ENCODE results near the gene RND2.

Gene RND2

DNA sequence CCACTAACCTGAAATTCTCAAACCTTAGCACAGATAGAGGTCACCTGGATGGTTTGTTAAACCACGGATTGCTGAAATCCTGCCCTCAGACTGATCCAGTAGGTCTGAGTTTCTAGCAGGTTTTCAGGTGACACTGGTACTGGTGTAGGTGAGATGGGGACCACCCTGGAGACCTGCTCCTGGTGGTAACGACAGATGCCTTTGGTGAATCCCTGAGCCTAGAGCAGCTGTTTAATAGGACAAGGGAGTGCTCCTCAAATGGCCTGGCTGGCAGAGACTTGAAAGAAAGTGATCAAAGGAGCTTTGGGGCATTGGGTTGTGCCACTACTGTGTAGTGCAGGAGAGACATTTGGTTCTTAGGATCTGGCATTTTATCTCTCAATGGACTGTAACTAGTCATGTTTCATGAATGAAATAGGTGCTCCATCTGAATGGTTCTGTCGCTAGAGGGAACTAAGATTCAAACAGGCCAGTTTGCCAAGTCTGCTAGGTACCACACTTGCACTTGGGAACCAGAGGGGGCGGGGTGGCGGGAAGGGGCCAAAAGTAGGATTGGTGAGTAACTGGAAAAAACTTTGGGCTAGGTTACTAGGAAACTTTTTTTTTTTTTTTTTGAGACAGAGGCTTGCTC is 21.4 kb upstream of the RND2 start:
- in situ Hi-C loops (cut with MboI; ENCODE audit: low sequenced_read_pairs), result no loop called here

GRCh38 chr17:43006639-43007551 is 18.1 kb upstream of the RND2 start, which contains the start of gene IFI35:
IFI35 (plus strand) TSS chr17:43006784; CDS start chr17:43006948, 164 bp downstream.
- in situ Hi-C loops (cut with MboI; ENCODE audit: low sequenced_read_pairs), result no loop called here

GRCh38 chr17:43010667-43011308 is 14.2 kb upstream of the RND2 start:
- in situ Hi-C loops (cut with MboI; ENCODE audit: low sequenced_read_pairs), result no loop called here

- in situ Hi-C loops (cut with MboI; ENCODE audit: low sequenced_read_pairs), result no loop called here
Measured at GRCh38 chr17:43011728-43012472, 13.1 kb upstream of the RND2 start.

- in situ Hi-C loops (cut with MboI; ENCODE audit: low sequenced_read_pairs), result no loop called here
Measured at GRCh38 chr17:43013296-43013695, 11.7 kb upstream of the RND2 start.

DNA sequence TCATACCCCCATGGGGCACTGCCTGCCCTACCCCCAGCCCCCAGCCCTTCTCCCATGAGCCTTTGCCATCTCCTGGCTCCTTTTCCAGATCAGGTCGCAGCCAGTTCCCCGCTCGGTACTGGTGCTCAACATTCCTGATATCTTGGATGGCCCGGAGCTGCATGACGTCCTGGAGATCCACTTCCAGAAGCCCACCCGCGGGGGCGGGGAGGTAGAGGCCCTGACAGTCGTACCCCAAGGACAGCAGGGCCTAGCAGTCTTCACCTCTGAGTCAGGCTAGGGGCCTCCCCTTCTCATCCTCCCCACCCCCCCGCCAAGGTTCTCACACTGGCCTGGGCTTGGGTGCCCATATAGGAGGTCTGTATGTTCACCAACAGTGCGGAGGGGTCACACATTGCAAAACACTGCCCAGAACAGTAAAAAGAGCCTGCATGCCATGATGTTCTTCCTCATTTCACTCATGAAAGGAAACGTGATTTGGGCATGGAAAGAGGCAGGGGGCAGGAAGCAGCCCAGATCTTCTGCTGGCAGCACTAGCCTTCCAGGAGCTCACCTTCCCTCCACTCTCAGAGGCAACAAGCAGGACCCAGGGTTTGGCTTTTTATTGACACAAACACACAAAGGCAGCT is 10.9 kb upstream of the RND2 start:
- in situ Hi-C loops (cut with MboI; ENCODE audit: low sequenced_read_pairs), result no loop called here

GRCh38 chr17:43014649-43015542 is 10.1 kb upstream of the RND2 start:
- in situ Hi-C loops (cut with MboI; ENCODE audit: low sequenced_read_pairs), result no loop called here

- in situ Hi-C loops (cut with MboI; ENCODE audit: low sequenced_read_pairs), result no loop called here
Measured at GRCh38 chr17:43015579-43015978, 9.5 kb upstream of the RND2 start.

DNA sequence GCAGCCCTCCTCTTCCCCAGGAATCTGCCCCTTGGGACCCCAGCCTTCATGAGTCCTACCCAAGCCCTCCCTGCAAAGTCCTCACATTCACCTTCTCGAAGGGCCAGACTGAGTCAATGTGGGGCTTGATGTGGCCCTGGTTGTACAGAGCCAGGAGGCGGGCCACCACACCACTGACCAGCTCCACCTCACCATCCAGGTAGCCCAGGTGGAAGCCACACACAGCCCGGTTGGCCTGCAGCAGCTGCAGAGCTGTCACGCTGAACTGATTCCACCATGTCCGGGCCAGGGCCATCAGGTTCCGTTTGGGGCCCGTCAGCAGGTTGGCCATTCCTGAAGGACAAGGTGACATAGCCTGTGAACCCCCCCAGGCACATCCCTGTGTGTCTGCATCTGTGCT is 8.8 kb upstream of the RND2 start:
- in situ Hi-C loops (cut with MboI; ENCODE audit: low sequenced_read_pairs), result no loop called here

DNA sequence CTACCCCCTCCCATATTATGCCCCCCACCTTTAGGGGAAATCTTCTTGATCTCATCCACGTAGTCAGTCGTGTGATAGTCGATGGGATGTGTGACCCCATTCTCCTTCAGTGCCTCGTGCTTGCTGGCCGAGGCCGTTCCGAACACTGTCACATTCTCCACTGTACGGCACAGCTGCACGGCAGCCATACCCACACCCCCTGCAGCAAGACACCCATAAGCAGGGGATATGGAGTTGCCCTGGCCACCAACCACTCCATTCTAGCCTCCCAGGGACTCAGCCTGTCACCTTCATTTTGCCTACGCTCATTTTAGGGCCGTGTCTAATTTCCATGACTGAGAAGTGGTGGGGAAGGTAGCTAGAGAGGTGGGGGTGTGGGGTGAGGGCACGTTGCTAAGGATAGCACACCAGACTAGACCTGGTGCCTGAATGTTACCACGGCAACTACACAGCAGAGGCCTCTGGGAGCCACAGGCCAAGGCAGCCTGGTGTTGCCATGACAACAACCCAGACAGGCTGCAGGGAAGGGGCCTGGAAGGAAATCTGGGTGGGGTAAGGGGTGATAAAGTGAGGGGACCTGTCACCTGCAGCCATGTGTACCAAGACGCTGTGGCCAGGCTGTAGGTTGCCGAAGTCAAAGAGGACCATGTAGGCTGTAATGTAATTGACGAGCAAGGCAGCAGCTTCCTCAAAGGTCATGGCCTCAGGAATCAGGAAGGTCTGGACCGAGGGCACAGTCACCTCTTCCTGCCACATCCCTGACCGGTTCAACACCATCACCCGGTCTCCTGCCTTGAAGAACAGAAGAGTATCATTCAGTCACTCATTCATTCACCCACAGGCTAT is 6.8 kb upstream of the RND2 start:
- in situ Hi-C loops (cut with MboI; ENCODE audit: low sequenced_read_pairs), result no loop called here

DNA sequence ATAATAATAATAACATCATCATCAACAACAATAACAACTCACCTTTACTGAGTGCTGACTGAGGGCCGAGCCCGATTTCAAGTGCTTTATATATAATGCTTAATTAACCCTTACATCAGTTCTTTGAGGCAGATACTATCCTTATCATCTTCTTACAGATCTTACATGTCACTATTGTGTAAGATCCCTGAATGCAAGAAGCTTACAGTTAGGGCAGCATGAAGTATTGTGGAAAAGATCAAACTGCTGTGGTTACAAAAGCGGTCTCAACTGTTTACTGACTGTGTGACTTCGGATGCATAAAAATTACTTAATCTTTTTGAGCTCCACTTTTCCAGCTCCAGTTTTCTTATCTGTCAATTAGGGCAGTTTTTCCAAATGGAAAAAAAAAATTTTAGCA is 6.1 kb upstream of the RND2 start:
- in situ Hi-C loops (cut with MboI; ENCODE audit: low sequenced_read_pairs), result no loop called here

- in situ Hi-C loops (cut with MboI; ENCODE audit: low sequenced_read_pairs), result no loop called here
Measured at GRCh38 chr17:43019418-43019817, 5.6 kb upstream of the RND2 start.

- in situ Hi-C loops (cut with MboI; ENCODE audit: low sequenced_read_pairs), result no loop called here
Measured at GRCh38 chr17:43020030-43020621, 4.9 kb upstream of the RND2 start.

GRCh38 chr17:43020789-43021740 is 4.0 kb upstream of the RND2 start:
- in situ Hi-C loops (cut with MboI; ENCODE audit: low sequenced_read_pairs), result no loop called here

- in situ Hi-C loops (cut with MboI; ENCODE audit: low sequenced_read_pairs), result no loop called here
Measured at GRCh38 chr17:43021741-43022512, 3.1 kb upstream of the RND2 start, which contains the start of gene VAT1. VAT1 (minus strand) TSS chr17:43022385; CDS start chr17:43022322, 63 bp downstream.

- in situ Hi-C loops (cut with MboI; ENCODE audit: low sequenced_read_pairs), result no loop called here
Measured at GRCh38 chr17:43025290-43025657, 243 bp downstream of the RND2 start.
